Measurements from ENCODE around the gene CD9.

Gene CD9

DNA sequence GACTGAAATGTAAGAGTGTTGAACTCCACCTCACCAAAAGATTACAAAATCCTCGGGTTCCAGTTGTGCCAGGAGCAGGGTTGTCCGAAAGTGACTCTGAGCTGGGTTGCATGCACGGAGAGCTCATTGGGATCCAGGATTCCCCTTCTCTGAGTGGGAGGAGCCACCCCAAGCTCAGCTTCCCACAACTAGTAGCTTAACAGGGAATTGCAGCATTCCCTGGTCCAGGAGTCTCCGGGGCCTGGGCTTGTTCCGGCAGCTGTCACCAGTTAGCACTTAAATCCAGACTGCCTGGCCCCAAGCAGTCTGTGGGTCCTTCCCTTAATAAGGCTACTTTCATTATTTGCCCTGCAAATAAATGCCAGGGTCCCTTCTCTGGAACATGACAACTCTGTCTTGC lies 50.1 kb downstream of the CD9 start:
- DNase-seq = no peak

- DNase-seq = no peak
Measured at GRCh38 chr12:6253278-6253677, 53.1 kb downstream of the CD9 start.

DNA sequence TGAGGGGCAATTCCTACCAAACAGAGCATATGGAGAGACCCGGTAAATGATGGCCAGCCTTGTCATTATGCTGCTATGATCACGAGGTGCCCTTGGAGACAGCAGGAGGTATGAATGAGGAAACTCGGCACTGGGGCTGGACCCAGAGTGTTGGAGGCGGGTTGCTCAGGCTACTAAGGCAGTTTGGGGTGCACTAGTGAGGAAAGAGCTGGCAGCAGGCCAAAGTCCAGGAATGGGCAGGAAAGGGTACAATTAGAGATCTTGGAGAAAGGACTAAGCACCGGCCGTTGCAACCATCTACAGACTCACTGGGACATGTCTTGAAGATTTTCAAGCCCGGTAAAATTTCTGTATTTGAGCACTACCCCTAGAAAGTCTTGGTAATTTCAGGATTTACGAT lies 54.3 kb downstream of the CD9 start:
- no peak for DNase-seq

GRCh38 chr12:6257007-6257406 lies 56.8 kb downstream of the CD9 start:
- no peak for DNase-seq

DNA sequence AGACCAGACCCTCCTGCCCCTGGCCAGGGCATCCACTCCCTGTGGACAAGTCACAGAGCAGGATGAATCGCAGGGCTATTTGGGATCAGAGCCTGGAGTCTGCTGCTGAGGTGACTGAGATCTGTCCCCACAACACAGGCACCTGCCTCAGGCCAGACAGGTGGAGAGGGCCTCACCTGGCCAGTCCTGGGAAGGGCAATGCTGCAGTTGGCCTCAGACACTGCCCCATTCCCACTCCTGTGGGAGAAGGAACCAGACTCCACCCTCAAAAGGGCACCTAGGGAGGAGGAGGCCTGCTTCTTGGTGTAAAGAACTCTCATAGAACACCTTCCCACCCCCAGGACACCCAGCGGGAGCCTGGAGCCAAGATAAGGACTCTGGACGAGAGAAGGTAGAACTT lies 62.0 kb downstream of the CD9 start:
- no peak for DNase-seq

DNA sequence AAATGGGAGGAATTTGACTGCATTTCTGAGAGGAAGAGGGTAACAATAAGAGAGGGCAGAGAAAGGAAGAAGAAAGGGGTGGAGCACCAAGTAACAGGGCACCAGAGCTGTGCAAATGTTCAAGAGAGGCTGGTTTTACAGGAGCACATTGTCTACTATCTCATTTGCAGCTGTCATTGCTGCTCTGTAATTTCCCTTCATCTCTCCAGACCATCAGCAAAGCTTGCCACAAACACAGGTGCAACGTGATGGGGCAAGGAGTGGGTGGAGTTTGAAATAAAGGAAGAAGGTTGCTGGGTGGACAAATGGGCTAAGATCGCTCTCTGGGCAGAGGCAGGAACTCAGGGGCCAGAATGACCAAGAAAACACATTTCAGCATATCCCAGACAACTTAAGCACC lies 62.4 kb downstream of the CD9 start:
- DNase-seq = no peak

GRCh38 chr12:6263931-6264330 lies 63.7 kb downstream of the CD9 start:
- DNase-seq = no peak

DNA sequence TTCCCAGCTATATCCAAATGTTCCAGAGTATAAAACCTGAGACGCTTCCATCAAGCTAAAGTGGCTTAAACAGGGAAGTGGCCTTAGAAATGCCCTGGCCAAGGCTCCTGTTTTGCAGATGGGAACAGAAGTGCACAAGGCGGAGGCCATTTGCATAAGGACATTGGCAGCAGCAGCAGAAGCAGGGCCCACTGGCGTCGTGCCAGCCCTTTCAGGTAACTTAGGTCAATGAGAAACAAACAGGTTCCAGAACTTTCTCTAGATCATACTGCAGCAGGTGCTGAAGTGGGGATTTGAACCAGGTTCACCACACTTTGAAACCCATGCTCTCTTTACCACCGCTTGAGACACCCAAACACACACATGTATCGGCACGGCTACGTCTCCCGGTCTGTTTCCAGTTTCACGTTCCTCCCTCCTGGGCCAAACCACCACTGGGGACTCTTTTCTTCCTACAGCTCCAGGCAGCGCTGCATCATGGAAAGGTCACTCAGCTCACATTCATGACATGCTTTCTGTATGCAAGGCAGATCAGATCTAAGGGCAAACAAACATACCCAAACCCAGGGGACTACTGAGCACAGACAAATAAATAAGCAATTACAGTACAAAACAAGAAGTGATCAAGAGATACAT lies 64.3 kb downstream of the CD9 start:
- DNase-seq = no peak

DNA sequence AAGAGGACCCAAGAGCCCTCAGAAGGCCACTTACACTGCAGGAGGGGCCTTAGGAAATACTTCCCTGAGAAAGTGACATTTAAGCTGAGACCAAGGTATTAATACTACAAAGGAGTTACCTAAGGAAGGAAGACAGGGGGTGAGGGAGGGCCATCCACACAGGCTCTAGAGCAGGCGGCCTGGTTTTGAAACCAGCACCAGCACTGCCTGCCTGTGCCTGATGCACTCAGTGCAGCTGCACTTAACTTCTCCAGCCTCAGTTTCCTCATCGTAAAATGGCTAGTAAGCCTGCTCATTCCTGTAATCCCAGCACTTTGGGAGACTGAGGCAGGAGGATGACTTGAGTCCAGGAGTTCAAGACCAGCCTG lies 64.8 kb downstream of the CD9 start:
- DNase-seq = no peak

- DNase-seq = no peak
Measured at GRCh38 chr12:6266541-6266966, 66.4 kb downstream of the CD9 start.

GRCh38 chr12:6266971-6267721 lies 66.9 kb downstream of the CD9 start:
- peak; percentile 56 for DNase-seq

GRCh38 chr12:6268484-6269157 lies 68.4 kb downstream of the CD9 start:
- peak; percentile 71 for DNase-seq

DNA sequence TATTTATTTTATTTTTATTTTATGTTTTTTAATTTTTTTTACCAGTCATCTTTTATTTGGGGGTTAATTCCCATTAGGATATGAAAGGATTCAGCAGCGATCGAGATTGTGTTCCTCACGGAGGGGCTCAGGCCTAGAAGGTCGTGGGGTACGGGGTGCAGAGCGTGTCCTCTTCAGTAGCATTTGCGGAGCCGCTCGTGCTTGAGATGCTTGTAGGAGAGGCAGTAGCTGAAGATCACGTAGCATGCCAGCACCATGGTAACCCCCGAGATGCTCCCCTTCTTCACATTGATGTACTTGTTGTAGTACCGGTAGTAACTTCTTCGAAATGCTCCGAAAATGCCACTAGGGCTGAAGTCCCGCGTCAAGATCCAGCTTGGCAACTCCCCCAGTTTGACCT lies 69.8 kb downstream of the CD9 start:
- no peak for DNase-seq

DNA sequence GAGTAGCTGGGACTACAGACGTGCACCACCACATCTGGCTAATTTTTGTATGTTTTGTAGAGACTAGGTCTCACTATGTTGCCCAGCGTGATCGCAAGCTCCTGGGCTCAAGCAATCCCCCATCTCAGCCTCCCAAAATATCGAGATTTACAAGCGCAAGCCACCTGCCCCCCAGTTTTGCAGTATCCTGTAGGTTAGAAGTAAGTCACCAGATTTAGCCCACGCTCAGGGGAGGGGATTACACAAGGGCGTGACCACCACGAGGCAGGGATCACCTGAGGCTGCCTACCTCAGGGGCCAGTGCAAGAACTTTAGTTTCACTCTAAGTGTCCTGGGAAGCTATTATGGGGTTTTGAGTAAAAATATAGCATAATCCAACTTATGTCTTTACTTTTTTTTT lies 71.1 kb downstream of the CD9 start:
- DNase-seq = no peak

DNA sequence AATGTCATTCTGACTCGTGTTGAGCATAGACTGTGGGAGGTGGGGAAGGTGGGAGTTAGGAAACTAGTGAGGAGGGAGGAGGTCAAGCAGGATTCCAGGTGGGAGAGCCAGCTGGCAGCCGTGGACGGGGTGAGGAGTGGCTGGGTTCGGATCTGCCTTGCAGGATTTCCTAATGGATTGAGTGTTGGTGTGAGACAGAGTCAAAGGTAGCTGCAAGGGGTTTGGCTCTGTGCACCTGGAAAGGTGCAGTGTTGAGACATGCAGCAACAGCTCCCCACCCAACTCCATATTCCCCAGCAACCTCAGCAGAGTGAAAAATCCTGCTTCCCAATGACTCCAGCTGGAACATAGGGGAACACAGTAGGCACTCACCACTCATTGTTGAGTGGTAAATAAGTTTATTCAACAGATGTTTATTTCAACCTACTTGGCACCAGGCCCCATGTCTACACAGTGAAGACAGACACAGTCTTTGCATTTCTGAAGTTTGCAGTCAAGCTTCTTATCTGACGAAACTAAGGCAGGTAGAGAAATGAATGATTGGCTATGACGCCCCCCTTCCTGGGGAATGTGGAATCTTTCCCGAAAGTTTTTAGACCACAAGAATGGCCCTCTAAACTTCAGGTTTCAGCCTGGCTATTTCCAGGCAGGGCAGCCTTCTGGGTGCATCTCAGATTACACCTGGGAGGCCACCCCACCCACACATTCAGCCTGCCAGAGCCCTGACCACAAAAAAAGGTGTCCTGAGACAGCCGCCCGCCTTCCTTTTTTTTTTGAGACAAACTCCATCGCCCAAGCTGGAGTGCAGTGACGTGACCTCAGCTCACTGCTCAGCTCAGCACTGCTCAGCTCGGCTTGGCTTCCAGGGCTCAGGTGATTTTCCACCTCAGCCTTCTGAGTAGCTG lies 72.4 kb downstream of the CD9 start:
- DNase-seq = no peak

DNA sequence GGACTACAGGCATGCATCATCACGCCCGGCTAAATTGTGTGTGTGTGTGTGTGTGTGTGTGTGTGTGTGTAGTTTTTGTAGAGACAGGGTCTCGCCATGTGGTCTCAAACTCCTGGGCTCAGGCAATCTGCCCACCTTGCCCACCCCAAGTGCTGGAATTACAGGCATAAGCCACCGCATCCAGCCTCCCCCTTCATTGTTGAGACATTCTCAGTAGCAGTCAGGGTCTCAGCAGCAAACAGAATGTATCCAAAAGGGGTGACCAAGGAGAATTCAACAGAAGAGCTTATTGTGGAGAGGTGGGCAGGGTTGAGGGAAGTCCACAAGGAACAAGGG lies 73.0 kb downstream of the CD9 start:
- no peak for DNase-seq

GRCh38 chr12:6273541-6274230 lies 73.5 kb downstream of the CD9 start:
- DNase-seq = peak; percentile 76

GRCh38 chr12:6274231-6275221 lies 74.3 kb downstream of the CD9 start:
- no peak for DNase-seq

DNA sequence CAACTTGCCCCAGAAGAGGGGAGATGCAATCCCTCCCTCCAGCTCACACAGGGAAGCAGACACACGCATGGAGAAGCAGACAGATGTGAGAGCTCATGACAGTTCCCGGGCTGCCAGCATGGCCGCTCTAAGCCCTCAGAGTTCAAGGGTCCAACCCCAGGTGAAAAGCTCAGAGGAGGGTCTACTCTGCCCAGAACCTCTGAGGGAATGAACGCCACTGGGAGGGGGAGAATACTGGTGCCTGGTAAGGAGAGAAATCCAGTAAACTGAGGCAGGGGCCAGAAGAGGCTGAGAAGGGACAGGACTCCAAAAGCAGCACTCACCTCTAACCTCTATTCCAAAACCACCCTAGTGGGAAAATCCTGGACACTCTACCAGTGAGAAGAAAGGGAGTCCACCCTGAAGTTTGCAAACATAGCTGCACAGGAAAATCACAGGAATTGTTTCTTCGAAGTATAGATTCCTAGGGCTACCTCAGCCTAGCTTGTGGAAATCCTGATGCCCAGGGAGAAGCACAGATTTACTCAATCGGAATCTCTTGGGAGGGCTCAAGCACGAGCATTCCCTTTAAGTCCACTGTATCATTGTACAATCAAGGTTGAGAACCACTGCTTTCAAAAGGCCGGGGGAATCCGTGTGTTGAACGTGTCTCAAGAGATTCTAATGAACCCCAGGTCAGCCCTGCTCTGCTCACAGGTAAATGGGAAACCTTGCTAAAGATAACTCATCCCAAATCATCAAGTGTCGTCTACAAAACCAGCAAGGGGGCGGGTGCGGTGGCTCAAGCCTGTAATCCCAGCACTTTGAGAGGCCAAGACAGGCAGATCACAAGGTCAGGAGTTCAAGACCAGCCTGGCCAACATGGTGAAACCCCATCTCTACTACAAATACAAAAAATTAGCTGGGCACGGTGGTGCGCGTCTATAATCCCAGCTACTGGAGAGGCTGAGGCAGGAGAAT lies 76.0 kb downstream of the CD9 start:
- DNase-seq = no peak

GRCh38 chr12:6276956-6277620 lies 76.9 kb downstream of the CD9 start:
- DNase-seq = no peak

All from femur (tissue), 1 donor.